ENCODE results near the gene C11orf21.

The C11orf21 gene

GRCh38 chr11:2250041-2250440 lies 51.7 kb downstream of the C11orf21 start:
- peaks cover 4% of the 10 kb centered on the region for H3K27me3 ChIP-seq (ENCODE audit: insufficient read depth, poor library complexity, severe bottlenecking)
- no peak for TF ChIP-seq GABPA (IDR thresholded peaks at IDR 0.05; ENCODE audit: low read depth)
- TF ChIP-seq SPI1 (IDR thresholded peaks at IDR 0.05; ENCODE audit: borderline replicate concordance, low read depth): no peak
- TF ChIP-seq, protein P1, sequence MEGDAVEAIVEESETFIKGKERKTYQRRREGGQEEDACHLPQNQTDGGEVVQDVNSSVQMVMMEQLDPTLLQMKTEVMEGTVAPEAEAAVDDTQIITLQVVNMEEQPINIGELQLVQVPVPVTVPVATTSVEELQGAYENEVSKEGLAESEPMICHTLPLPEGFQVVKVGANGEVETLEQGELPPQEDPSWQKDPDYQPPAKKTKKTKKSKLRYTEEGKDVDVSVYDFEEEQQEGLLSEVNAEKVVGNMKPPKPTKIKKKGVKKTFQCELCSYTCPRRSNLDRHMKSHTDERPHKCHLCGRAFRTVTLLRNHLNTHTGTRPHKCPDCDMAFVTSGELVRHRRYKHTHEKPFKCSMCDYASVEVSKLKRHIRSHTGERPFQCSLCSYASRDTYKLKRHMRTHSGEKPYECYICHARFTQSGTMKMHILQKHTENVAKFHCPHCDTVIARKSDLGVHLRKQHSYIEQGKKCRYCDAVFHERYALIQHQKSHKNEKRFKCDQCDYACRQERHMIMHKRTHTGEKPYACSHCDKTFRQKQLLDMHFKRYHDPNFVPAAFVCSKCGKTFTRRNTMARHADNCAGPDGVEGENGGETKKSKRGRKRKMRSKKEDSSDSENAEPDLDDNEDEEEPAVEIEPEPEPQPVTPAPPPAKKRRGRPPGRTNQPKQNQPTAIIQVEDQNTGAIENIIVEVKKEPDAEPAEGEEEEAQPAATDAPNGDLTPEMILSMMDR (IDR thresholded peaks at IDR 0.05; ENCODE audit: insufficient read depth, low read length): no peak
- no peak for TF ChIP-seq POLR2AphosphoS5 (IDR thresholded peaks at IDR 0.05; ENCODE audit: low read depth)
- TF ChIP-seq, protein P2, sequence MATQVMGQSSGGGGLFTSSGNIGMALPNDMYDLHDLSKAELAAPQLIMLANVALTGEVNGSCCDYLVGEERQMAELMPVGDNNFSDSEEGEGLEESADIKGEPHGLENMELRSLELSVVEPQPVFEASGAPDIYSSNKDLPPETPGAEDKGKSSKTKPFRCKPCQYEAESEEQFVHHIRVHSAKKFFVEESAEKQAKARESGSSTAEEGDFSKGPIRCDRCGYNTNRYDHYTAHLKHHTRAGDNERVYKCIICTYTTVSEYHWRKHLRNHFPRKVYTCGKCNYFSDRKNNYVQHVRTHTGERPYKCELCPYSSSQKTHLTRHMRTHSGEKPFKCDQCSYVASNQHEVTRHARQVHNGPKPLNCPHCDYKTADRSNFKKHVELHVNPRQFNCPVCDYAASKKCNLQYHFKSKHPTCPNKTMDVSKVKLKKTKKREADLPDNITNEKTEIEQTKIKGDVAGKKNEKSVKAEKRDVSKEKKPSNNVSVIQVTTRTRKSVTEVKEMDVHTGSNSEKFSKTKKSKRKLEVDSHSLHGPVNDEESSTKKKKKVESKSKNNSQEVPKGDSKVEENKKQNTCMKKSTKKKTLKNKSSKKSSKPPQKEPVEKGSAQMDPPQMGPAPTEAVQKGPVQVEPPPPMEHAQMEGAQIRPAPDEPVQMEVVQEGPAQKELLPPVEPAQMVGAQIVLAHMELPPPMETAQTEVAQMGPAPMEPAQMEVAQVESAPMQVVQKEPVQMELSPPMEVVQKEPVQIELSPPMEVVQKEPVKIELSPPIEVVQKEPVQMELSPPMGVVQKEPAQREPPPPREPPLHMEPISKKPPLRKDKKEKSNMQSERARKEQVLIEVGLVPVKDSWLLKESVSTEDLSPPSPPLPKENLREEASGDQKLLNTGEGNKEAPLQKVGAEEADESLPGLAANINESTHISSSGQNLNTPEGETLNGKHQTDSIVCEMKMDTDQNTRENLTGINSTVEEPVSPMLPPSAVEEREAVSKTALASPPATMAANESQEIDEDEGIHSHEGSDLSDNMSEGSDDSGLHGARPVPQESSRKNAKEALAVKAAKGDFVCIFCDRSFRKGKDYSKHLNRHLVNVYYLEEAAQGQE (IDR thresholded peaks at IDR 0.05; ENCODE audit: insufficient replicate concordance, low read depth): no peak
- no peak overlapping the region for H3K27ac ChIP-seq (replicated peaks)
- DNase-seq (ENCODE audit: low read depth in 1 of 2, low spot score in 1 of 2): no peak
- no peak overlapping the region for H3K4me3 ChIP-seq (replicated peaks; ENCODE audit: insufficient read depth, low read length)

DNA sequence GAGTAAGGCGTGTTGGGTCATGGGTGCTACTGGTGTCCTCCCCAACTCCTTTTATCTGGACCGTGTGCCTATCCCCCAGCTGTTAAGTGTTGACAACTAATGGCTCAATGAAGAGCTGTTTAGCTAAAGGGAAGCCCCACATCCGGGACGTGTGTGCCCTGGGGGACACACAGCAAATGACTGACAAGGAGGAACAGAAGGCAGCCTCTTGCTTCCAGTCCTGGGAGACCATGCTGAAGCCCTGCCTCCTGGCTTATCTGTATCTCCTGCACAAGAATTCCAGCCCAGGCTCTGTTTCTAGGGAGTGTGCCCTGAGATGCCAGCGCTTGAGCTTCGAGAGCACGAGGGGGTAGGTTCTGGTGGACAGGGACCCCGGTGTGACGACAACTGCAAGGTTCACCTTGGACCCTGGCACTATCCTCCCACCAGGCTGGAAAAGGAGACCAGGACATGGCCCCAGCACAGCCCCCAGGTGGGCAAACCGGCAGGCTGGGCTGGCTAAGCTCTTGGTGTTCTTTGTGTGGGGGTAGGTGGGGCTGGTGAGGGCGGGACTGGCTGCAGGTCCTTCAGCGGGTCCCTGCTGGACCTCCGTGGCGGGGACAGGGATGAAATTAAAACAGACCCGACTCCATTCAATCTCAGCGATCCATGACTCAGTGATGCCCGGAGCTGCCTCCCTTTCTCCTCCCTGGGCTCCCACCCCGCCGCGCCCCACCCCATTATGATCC lies 52.4 kb downstream of the C11orf21 start:
- Histone ChIP-seq H3K27ac (replicated peaks) (no peak overlapping the region), H3K4me3 (replicated peaks; ENCODE audit: insufficient read depth, low read length) (no peak overlapping the region), H3K27me3 (ENCODE audit: insufficient read depth, poor library complexity, severe bottlenecking) (peaks cover 8% of the 10 kb centered on the region)
- no peak for TF ChIP-seq GABPA (IDR thresholded peaks at IDR 0.05; ENCODE audit: low read depth)
- TF ChIP-seq POLR2AphosphoS5 (IDR thresholded peaks at IDR 0.05; ENCODE audit: low read depth): no peak
- TF ChIP-seq, protein P1 (IDR thresholded peaks at IDR 0.05; ENCODE audit: insufficient read depth, low read length): no peak
- no peak for TF ChIP-seq SPI1 (IDR thresholded peaks at IDR 0.05; ENCODE audit: borderline replicate concordance, low read depth)
- TF ChIP-seq, protein P2 (IDR thresholded peaks at IDR 0.05; ENCODE audit: insufficient replicate concordance, low read depth): no peak
- DNase-seq (ENCODE audit: low read depth in 1 of 2, low spot score in 1 of 2): no peak

DNA sequence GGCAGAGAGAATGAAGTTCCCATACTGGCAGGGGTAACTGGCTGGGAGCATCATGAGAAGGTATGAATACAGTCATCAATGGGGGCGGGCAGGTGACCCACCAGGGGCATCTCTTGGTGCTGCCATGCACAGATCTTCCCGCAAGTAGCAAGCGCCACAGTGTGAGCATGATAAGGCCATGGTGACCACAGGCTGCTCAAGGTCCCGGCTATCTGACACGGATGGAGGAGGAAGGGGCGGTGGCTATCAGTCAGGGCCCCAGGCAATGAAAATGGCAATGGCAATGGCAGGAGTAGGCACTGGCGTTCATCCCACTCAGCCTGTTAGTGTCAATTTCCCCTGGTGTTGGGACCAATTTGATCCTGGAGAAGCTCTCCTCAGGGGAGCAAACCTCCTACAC lies 53.0 kb downstream of the C11orf21 start:
- no peak for DNase-seq (ENCODE audit: low read depth in 1 of 2, low spot score in 1 of 2)
- Histone ChIP-seq H3K27me3 (ENCODE audit: insufficient read depth, poor library complexity, severe bottlenecking) (peaks cover 9% of the 10 kb centered on the region), H3K27ac (replicated peaks) (no peak overlapping the region), H3K4me3 (replicated peaks; ENCODE audit: insufficient read depth, low read length) (no peak overlapping the region)
- no peak for TF ChIP-seq POLR2AphosphoS5 (IDR thresholded peaks at IDR 0.05; ENCODE audit: low read depth)
- TF ChIP-seq, protein P1 (IDR thresholded peaks at IDR 0.05; ENCODE audit: insufficient read depth, low read length): no peak

GRCh38 chr11:2248242-2248641 lies 53.5 kb downstream of the C11orf21 start:
- peaks cover 9% of the 10 kb centered on the region for H3K27me3 ChIP-seq (ENCODE audit: insufficient read depth, poor library complexity, severe bottlenecking)
- H3K4me3 ChIP-seq (replicated peaks; ENCODE audit: insufficient read depth, low read length): no peak overlapping the region
- TF ChIP-seq, protein P1 (IDR thresholded peaks at IDR 0.05; ENCODE audit: insufficient read depth, low read length): no peak
- TF ChIP-seq SPI1 (IDR thresholded peaks at IDR 0.05; ENCODE audit: borderline replicate concordance, low read depth): no peak
- TF ChIP-seq POLR2AphosphoS5 (IDR thresholded peaks at IDR 0.05; ENCODE audit: low read depth): no peak
- TF ChIP-seq GABPA (IDR thresholded peaks at IDR 0.05; ENCODE audit: low read depth): no peak
- TF ChIP-seq, protein P2 (IDR thresholded peaks at IDR 0.05; ENCODE audit: insufficient replicate concordance, low read depth): no peak
- DNase-seq (ENCODE audit: low read depth in 1 of 2, low spot score in 1 of 2): no peak
- no peak overlapping the region for H3K27ac ChIP-seq (replicated peaks)
